Caco-2 (cell line): ENCODE results near the gene PRRT1B. TPM values are rescaled to one million over a fixed set of nuclear protein-coding genes. Genes with fewer than 3 reads are reported as not detected.

Source experiments
- BruUV-seq: library from RNA; stranded (reverse); fragments of 400-500 nt; replicated peaks from 2 replicates; lab custom pipeline; 2021; lab: Mats Ljungman, UMichigan
- CTCF ChIA-PET: fragments of 300-600 bp; sonication (Branson Sonifier 250); formaldehyde crosslinking; loops from one replicate; lab custom pipeline; 2022; ENCODE audit warnings: antibody characterized with exemption; lab: Charles Lee
- POLR2A ChIA-PET: fragments of 300-600 bp; sonication (Branson Sonifier 250); formaldehyde crosslinking; loops from one replicate; lab custom pipeline; 2022; ENCODE audit warnings: antibody characterized with exemption; lab: Charles Lee
- DNase-seq, 2 experiments: peaks; one replicate each; pipeline versions ENCODE4 v3.0.0 to v3.0.0-alpha.2; 2020 to 2022
- H3K27me3 ChIP-seq: replicated peaks from 2 replicates; pipeline ENCODE4 v1.6.0; 2011; ENCODE audit warnings: low read length; ENCODE audit not compliant: control insufficient read depth, insufficient read depth
- H3K36me3 ChIP-seq: 2 replicates; pipeline ENCODE4 v1.5.1; 2011; ENCODE audit warnings: low read length; ENCODE audit not compliant: control insufficient read depth, insufficient read depth
- H3K4me1 ChIP-seq: fragments of 250-450 bp; sonication (Bioruptor Pico); 2 replicates; pipeline ENCODE4 v1.5.1; 2020; ENCODE audit warnings: mild to moderate bottlenecking
- H3K4me3 ChIP-seq: 2 replicates; pipeline ENCODE4 v1.5.1; 2011; ENCODE audit warnings: low read depth, mild to moderate bottlenecking, control low read depth, low read length
- H3K9me3 ChIP-seq: fragments of 250-450 bp; sonication (Bioruptor Pico); 2 replicates; pipeline ENCODE4 v1.5.1; 2020; ENCODE audit warnings: mild to moderate bottlenecking, moderate library complexity
- H3K27ac Mint-ChIP-seq: one replicate; pipeline ENCODE4 v1.8.0; 2022; ENCODE audit warnings: mixed read lengths; ENCODE audit not compliant: unreplicated experiment
- H3K27me3 Mint-ChIP-seq: one replicate; pipeline ENCODE4 v1.8.0; 2022; ENCODE audit warnings: mixed read lengths; ENCODE audit not compliant: insufficient read depth, unreplicated experiment
- H3K36me3 Mint-ChIP-seq: one replicate; pipeline ENCODE4 v1.8.0; 2022; ENCODE audit warnings: mild to moderate bottlenecking, mixed read lengths; ENCODE audit not compliant: insufficient read depth, unreplicated experiment
- H3K4me1 Mint-ChIP-seq: one replicate; pipeline ENCODE4 v1.8.0; 2022; ENCODE audit warnings: low read depth, mixed read lengths; ENCODE audit not compliant: unreplicated experiment
- H3K4me3 Mint-ChIP-seq: one replicate; pipeline ENCODE4 v1.8.0; 2022; ENCODE audit warnings: mild to moderate bottlenecking, moderate library complexity, mixed read lengths; ENCODE audit not compliant: unreplicated experiment
- H3K9me3 Mint-ChIP-seq: one replicate; pipeline ENCODE4 v1.8.0; 2022; ENCODE audit warnings: mixed read lengths; ENCODE audit not compliant: unreplicated experiment
- CTCF ChIP-seq, 2 experiments: fragments of 200-600 bp in 1 of 2; IDR thresholded peaks; 1 replicate in 1 of 2; 2 replicates in 1 of 2; pipeline versions ENCODE4 v1.5.1 to v1.8.0; 2011 to 2022; ENCODE audit warnings: antibody characterized with exemption in 1 of 2, control low read depth in 1 of 2, inconsistent platforms in 1 of 2, low read depth in 1 of 2, low read length in 1 of 2, mild to moderate bottlenecking in 1 of 2, moderate library complexity in 1 of 2; ENCODE audit not compliant: insufficient read depth in 1 of 2, severe bottlenecking in 1 of 2, unreplicated experiment in 1 of 2
- intact Hi-C: fragments of 100-400 bp; cut with micrococcal nuclease; formaldehyde crosslinking; loops from one replicate; pipeline ENCODE4 v1.10.0; 2022; ENCODE audit not compliant: unreplicated experiment
- total RNA-seq: library from RNA; stranded (reverse); gene quantifications from 2 replicates; pipeline ENCODE4 v1.2.3, GENCODE V29; 2022

The PRRT1B gene
- total RNA-seq, 1 experiment from 2014 or later = 6.5 TPM

DNA sequence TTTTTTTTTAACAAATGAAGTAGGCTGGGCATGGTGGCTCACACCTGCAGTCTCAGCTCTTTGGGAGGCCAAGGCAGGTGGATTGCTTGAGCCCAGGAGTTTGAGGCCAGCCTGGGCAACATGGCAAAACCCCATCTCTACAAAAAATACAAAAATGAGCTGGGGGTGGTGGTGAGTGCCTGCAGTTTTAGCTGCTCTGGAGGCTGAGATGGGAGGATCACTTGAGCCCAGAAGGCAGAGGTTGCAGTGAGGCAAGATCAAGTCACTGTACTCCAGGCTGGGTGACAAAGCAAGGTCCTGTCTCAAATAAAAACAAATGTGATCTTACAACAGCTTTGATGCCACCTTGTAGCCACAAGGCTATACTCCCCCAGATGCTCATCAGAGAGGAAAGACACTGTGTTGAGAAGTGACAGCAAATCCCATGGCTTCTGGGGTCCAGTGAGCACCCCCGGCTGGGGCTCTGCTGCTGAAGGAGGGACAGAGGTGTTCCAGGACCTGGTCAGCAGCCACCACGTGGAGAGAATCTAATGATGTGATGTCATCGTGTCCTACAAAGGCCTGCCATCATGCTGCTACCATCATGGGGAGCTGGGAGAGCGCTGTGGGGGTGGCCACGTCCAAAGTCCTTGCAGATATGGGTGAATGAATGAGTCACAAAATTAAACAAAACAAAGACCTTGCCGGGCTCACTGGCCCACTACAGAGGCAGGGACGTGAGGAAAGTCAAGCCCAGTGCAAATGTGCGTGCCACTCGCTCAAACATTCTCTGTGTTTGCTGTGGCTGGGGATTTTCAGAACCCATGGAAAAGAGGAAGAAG lies 60.7 kb downstream of the PRRT1B start:
- no peak for TF ChIP-seq CTCF (IDR thresholded peaks at IDR 0.05; ENCODE audit: insufficient read depth in 1 of 2, low read depth in 1 of 2, low read length in 1 of 2, severe bottlenecking in 1 of 2, unreplicated experiment in 1 of 2)
- ChIA-PET POLR2A (interaction anchor here (0.6 kb wide), 1 partner anchor 19 kb away, joined by 3 read pairs; no protein-coding TSS in a partner anchor), CTCF (interaction anchor here (1.0 to 1.3 kb wide), 3 partner anchors 61 to 139 kb away, joined by 3 to 4 read pairs (median 3); partner anchors contain the start of gene PRRT1B)
- no TSS peak for BruUV-seq
- Mint-ChIP-seq H3K27ac (peak overlapping the region; percentile 50), H3K4me3 (peak overlapping the region; percentile 18), H3K4me1 (peaks cover 31% of the 10 kb centered on the region), H3K9me3 (no peaks in the 10 kb centered on the region), H3K36me3 (peaks cover 51% of the 10 kb centered on the region), H3K27me3 (no peaks in the 10 kb centered on the region)
- peaks cover 2% of the 10 kb centered on the region for H3K36me3 ChIP-seq
- peak; percentile 76 to 87 for DNase-seq
- H3K9me3 ChIP-seq = no peaks in the 10 kb centered on the region
- H3K4me3 ChIP-seq = no peak overlapping the region
- peaks cover 38% of the 10 kb centered on the region for H3K4me1 ChIP-seq
- no peaks in the 10 kb centered on the region for H3K27me3 ChIP-seq
- intact Hi-C loops = loop anchor here (5.0 kb wide), 1 partner anchor 131 kb away; no protein-coding TSS in a partner anchor

DNA sequence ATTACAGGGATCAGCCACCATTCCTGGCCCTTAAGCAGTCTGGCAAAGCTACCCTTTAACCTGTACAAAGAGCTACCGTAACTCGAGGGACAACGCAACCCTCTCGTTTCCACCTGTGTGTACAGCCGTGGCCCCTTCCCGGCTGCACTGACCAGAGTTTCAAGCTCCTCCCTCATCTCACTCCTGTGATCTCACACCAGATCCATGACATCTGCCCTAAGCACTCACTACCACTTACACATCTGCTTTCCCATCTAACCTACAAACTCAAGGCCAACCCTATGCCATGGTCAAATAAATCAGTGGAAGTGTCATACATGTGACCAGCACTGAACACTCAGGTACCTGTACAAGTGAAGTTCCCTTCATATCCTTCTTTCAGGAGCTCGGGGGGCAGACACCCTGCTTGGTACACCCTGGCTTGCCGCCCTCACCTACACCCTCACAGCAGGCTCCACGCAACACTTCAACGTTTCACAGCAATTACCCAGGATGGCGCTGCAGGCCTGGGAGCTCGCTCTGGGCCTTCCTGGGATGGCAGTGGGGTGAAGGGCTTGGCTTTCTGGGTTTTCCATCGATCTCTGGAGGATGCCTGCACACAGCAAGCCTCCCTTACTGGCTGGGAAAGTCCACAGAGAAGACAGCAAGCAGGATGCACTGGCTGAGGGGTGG lies 61.7 kb downstream of the PRRT1B start:
- TF ChIP-seq CTCF (IDR thresholded peaks at IDR 0.05; ENCODE audit: insufficient read depth in 1 of 2, low read depth in 1 of 2, low read length in 1 of 2, severe bottlenecking in 1 of 2, unreplicated experiment in 1 of 2) = no peak

GRCh38 chr9:131607591-131607990 lies 62.3 kb downstream of the PRRT1B start:
- no peak overlapping the region for H3K4me3 ChIP-seq
- Mint-ChIP-seq H3K36me3 (peaks cover 44% of the 10 kb centered on the region), H3K4me1 (peaks cover 31% of the 10 kb centered on the region), H3K9me3 (no peaks in the 10 kb centered on the region), H3K27ac (peak overlapping the region; percentile 50), H3K4me3 (no peak overlapping the region), H3K27me3 (no peaks in the 10 kb centered on the region)
- no peak for TF ChIP-seq CTCF (IDR thresholded peaks at IDR 0.05; ENCODE audit: insufficient read depth in 1 of 2, low read depth in 1 of 2, low read length in 1 of 2, severe bottlenecking in 1 of 2, unreplicated experiment in 1 of 2)
- H3K4me1 ChIP-seq = peaks cover 38% of the 10 kb centered on the region
- ChIA-PET POLR2A (no interaction called here), CTCF (no interaction called here)
- no TSS peak for BruUV-seq
- DNase-seq = no peak
- no peaks in the 10 kb centered on the region for H3K9me3 ChIP-seq
- peaks cover 2% of the 10 kb centered on the region for H3K36me3 ChIP-seq
- H3K27me3 ChIP-seq = no peaks in the 10 kb centered on the region
- intact Hi-C loops = loop anchor here (5.0 kb wide), 1 partner anchor 130 kb away; no protein-coding TSS in a partner anchor

More for the DNA sequence above, 61.7 kb downstream of the PRRT1B start:
- Mint-ChIP-seq H3K27ac (peak overlapping the region; percentile 50), H3K4me3 (peak overlapping the region; percentile 10), H3K4me1 (peaks cover 31% of the 10 kb centered on the region), H3K9me3 (no peaks in the 10 kb centered on the region), H3K36me3 (peaks cover 46% of the 10 kb centered on the region), H3K27me3 (no peaks in the 10 kb centered on the region)
- ChIA-PET CTCF (no interaction called here), POLR2A (no interaction called here)
- no peak overlapping the region for H3K4me3 ChIP-seq
- H3K27me3 ChIP-seq = no peaks in the 10 kb centered on the region
- peaks cover 38% of the 10 kb centered on the region for H3K4me1 ChIP-seq
- H3K9me3 ChIP-seq = no peaks in the 10 kb centered on the region
- BruUV-seq = no TSS peak
- peaks cover 2% of the 10 kb centered on the region for H3K36me3 ChIP-seq
- DNase-seq = no peak
- intact Hi-C loops = loop anchor here (5.0 kb wide), 1 partner anchor 130 kb away; no protein-coding TSS in a partner anchor
